ENCODE results near the gene BRD4. TPM values are rescaled to one million over a fixed set of nuclear protein-coding genes. Genes with fewer than 3 reads are reported as not detected.

The BRD4 gene
- 144 TPM in 2 replicates for total RNA-seq (2021)
- long read RNA-seq, transcript BRD4-205 (9 exons, 1,821 nt) = major isoform, 6 of 66 reads
- long read RNA-seq, partial matches to known transcripts = 47 of 66 reads
- long read RNA-seq, other reads (novel, unspliced or antisense) = 13 of 66 reads

- H3K18ac ChIP-seq (ENCODE audit: insufficient read length, low read depth, low read length) = peak within 1 kb of the TSS; percentile 93
Measured at GRCh38 chr19:15332311-15332996, at the start of gene BRD4. Gene BRD4, minus strand, starts transcription at chr19:15332539. Its CDS starts 59,440 bp downstream, at chr19:15273099.

More at GRCh38 chr19:15332311-15332996, at the start of gene BRD4:
- no peak within 1 kb of the TSS for H3K23ac ChIP-seq (ENCODE audit: insufficient read length, low read depth, low read length)
- H4K91ac ChIP-seq (ENCODE audit: insufficient read length, low read depth, low read length) = no peak within 1 kb of the TSS
- H2AK5ac ChIP-seq (ENCODE audit: insufficient read length, low read length) = no peak within 1 kb of the TSS
- H3K23me2 ChIP-seq (ENCODE audit: insufficient read length, low read depth, low read length, poor library complexity, severe bottlenecking) = peaks cover 9% of the 10 kb centered on the region
- no peak within 1 kb of the TSS for H2BK120ac ChIP-seq (ENCODE audit: low read depth, low read length, poor library complexity, severe bottlenecking)
- H2BK12ac ChIP-seq (ENCODE audit: insufficient read length, low read depth, low read length) = no peak within 1 kb of the TSS
- H3K56ac ChIP-seq (ENCODE audit: insufficient read length, low read depth, low read length) = no peak within 1 kb of the TSS
- H3K4me1 ChIP-seq (ENCODE audit: insufficient read depth, low read length) = no peaks in the 10 kb centered on the region; the same call in 1 of the 2 replicates
- Mint-ChIP-seq H3K27ac (peak within 1 kb of the TSS; percentile 88 to 98 (median 98); a peak in 6 of 7 replicates), H3K27me3 (ENCODE audit: low read depth) (no peaks in the 10 kb centered on the region), H3K4me1 (peaks cover 23 to 32% of the 10 kb centered on the region in 2 experiments), H3K4me3 (peak within 1 kb of the TSS; percentile 96 to 99), H3K9me3 (no peaks in the 10 kb centered on the region; a peak in 1 of 5 replicates), H3K36me3 (ENCODE audit: insufficient read depth in 1 of 3, low read depth in 3 of 3) (peaks cover 6 to 22% (median 13%) of the 10 kb centered on the region in 3 experiments; a peak in 6 of 7 replicates)
- no peak within 1 kb of the TSS for H3K4ac ChIP-seq (ENCODE audit: low read depth, low read length)
- H3K9me3 ChIP-seq (ENCODE audit: control insufficient read depth, low read depth, low read length) = no peaks in the 10 kb centered on the region
- no peak within 1 kb of the TSS for H2BK5ac ChIP-seq (ENCODE audit: insufficient read length, low read length)
- H3T11ph ChIP-seq (ENCODE audit: low read length) = no peak within 1 kb of the TSS
- H4K20me1 ChIP-seq (ENCODE audit: control insufficient read depth, insufficient read depth, insufficient read length) = no peaks in the 10 kb centered on the region
- no peak for TF ChIP-seq CTCF (conservative IDR thresholded peaks at IDR 0.05)
- peak within 1 kb of the TSS; percentile 3 for H3K27ac ChIP-seq (ENCODE audit: insufficient read length, low read depth, low read length)
- no peak within 1 kb of the TSS for H4K8ac ChIP-seq (replicated peaks; ENCODE audit: insufficient read length, low read depth, low read length)
- peak; percentile 64 for DNase-seq
- peak within 1 kb of the TSS; percentile 92 for H3K9ac ChIP-seq (ENCODE audit: extremely low read depth, insufficient read length, low read length)
- H2BK15ac ChIP-seq (ENCODE audit: low read depth, low read length) = no peak within 1 kb of the TSS
- WGBS (ENCODE audit: extremely low coverage, insufficient read length, low lambda C conversion rate) = no CpG with 5 or more reads among the region's 81 CpGs
- H2AFZ ChIP-seq (ENCODE audit: low read length) = peak within 1 kb of the TSS; percentile 50
- H4K5ac ChIP-seq (ENCODE audit: insufficient read length, low read depth, low read length) = no peak within 1 kb of the TSS
- H3K27me3 ChIP-seq (ENCODE audit: insufficient read depth, low read length) = no peaks in the 10 kb centered on the region
- no peaks in the 10 kb centered on the region for H3K79me1 ChIP-seq (ENCODE audit: insufficient read depth, low read depth, low read length, poor library complexity, severe bottlenecking)
- H3K4me2 ChIP-seq (ENCODE audit: insufficient read depth, insufficient read length, low read length) = peak within 1 kb of the TSS; percentile 88
- H2BK20ac ChIP-seq (ENCODE audit: low read depth, low read length, poor library complexity, severe bottlenecking) = no peak within 1 kb of the TSS
- peak within 1 kb of the TSS; percentile 96 for H3K14ac ChIP-seq (ENCODE audit: insufficient read depth, low read length)
- H3K79me2 ChIP-seq (ENCODE audit: insufficient read depth, low read length) = peaks cover 35% of the 10 kb centered on the region
